ENCODE results near the gene ACOXL. TPM values are rescaled to one million over a fixed set of nuclear protein-coding genes. Genes with fewer than 3 reads are reported as not detected.

Gene ACOXL
- total RNA-seq, 2 donors from 2014 or later, result 0.52 TPM; not detected in 1

DNA sequence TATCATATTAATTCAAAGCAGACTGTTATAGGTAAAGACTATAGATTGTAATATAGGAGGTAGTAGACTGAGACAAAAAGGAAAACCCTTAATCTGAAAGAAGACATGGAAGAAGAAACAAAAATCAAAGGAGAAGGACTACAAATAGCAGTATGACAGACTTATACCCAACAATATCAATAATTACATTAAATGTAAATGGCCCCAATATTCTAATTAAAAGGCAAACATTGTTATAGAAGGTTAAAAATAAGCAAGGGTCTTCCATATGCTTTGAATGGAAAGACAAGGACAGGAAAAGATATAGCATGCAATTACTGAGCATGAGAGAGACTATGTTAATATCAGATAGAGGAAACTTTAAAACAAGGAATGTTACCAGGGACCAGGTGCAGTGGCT, 278.8 kb downstream of the ACOXL start:
- no peaks in the 10 kb centered on the region for H3K36me3 ChIP-seq (replicated peaks in 1 of 2; ENCODE audit: insufficient read depth in 1 of 2, low read depth in 2 of 2)
- H3K9me3 ChIP-seq, result no peaks in the 10 kb centered on the region
- intact Hi-C loops (cut with DNase I), result no loop called here
- H3K4me1 ChIP-seq, result no peaks in the 10 kb centered on the region
- H3K27ac ChIP-seq, result no peak overlapping the region
- no peaks in the 10 kb centered on the region for H3K27me3 ChIP-seq
- no peak overlapping the region for H3K4me3 ChIP-seq
- no peak for TF ChIP-seq CTCF (IDR thresholded peaks at IDR 0.05)
- TF ChIP-seq POLR2A (IDR thresholded peaks at IDR 0.05), result no peak
- ATAC-seq (no peak), DNase-seq (no peak)

- Histone ChIP-seq H3K4me1 (no peaks in the 10 kb centered on the region), H3K27me3 (no peaks in the 10 kb centered on the region), H3K9me3 (no peaks in the 10 kb centered on the region), H3K27ac (no peak overlapping the region), H3K36me3 (replicated peaks in 1 of 2; ENCODE audit: insufficient read depth in 1 of 2, low read depth in 2 of 2) (no peaks in the 10 kb centered on the region), H3K4me3 (no peak overlapping the region)
- intact Hi-C loops (cut with DNase I), result no loop called here
- DNase-seq (no peak), ATAC-seq (no peak)
- WGBS, 2 donors, result 63 to 83% methylated on average over 2 of the region's 2 CpGs
- TF ChIP-seq CTCF (IDR thresholded peaks at IDR 0.05), result no peak
- no peak for TF ChIP-seq POLR2A (IDR thresholded peaks at IDR 0.05)
These were observed 283.1 kb downstream of the ACOXL start for GRCh38 chr2:111015283-111015995.

DNA sequence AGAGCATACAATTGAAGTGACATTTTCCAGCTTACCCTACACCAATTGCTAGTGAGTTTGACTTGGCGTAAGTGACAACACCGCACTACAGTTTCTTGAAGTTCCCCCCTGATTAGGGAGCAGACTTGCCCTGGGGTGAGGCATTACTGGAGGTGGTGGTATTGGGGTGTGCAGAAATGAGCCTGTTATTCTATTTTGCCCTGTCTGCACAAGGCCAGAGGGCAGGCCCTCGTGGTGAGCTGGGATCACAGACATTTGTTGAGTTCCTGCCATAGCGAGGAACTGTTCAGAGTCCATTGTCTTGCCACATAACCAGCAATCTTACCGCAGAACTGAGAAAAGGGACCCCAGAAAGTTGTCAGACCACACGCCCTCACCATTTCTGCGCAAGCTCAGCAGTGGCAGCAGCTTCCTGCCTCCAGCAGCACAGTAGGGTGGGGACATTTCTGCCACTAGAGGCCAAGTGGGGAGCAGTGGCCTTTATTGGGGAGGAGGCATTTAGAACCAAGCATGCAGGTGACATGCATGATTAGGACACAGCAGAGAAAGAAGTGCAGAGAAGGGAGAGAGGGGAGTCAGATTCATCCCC, 284.8 kb downstream of the ACOXL start:
- WGBS, 2 donors, result 79 to 96% methylated on average over 6 to 7 of the region's 7 CpGs
- intact Hi-C loops (cut with DNase I), result no loop called here
- Histone ChIP-seq H3K27ac (no peak overlapping the region), H3K4me1 (no peaks in the 10 kb centered on the region), H3K4me3 (no peak overlapping the region), H3K36me3 (replicated peaks in 1 of 2; ENCODE audit: insufficient read depth in 1 of 2, low read depth in 2 of 2) (no peaks in the 10 kb centered on the region), H3K9me3 (no peaks in the 10 kb centered on the region), H3K27me3 (no peaks in the 10 kb centered on the region)
- DNase-seq (no peak), ATAC-seq (no peak)
- TF ChIP-seq CTCF (IDR thresholded peaks at IDR 0.05) (no peak), POLR2A (IDR thresholded peaks at IDR 0.05) (no peak)

GRCh38 chr2:111017909-111018308, 285.5 kb downstream of the ACOXL start:
- intact Hi-C loops (cut with DNase I), result no loop called here

More at GRCh38 chr2:111017909-111018308, 285.5 kb downstream of the ACOXL start:
- Histone ChIP-seq H3K4me1 (no peaks in the 10 kb centered on the region), H3K36me3 (replicated peaks in 1 of 2; ENCODE audit: insufficient read depth in 1 of 2, low read depth in 2 of 2) (no peaks in the 10 kb centered on the region), H3K4me3 (no peak overlapping the region), H3K27ac (no peak overlapping the region), H3K9me3 (no peaks in the 10 kb centered on the region), H3K27me3 (no peaks in the 10 kb centered on the region)
- DNase-seq (no peak), ATAC-seq (no peak)
- 63 to 79% methylated on average over 7 of the region's 7 CpGs for WGBS, 2 donors
- TF ChIP-seq CTCF (IDR thresholded peaks at IDR 0.05) (no peak), POLR2A (IDR thresholded peaks at IDR 0.05) (no peak)

Measured in body of pancreas (tissue), 4 donors.